GM12875 (cell line): ENCODE data around the gene SCAND1.
"Not testable (repeated sequence)": the region's sequence is repeated elsewhere in the genome, so short reads cannot be mapped to it uniquely, and the experiment has no call there.

Experiments used
- H3K4me3 ChIP-seq: one replicate; pipeline ENCODE4 v1.5.1; 2011; ENCODE audit warnings: low read depth, low read length, control low read depth
- CTCF ChIP-seq: IDR thresholded peaks from 2 replicates; pipeline ENCODE4 v1.5.1; 2011; ENCODE audit warnings: low read depth, mild to moderate bottlenecking, control low read depth, inconsistent platforms, low read length, moderate library complexity, borderline replicate concordance; ENCODE audit not compliant: insufficient read depth

The SCAND1 gene

GRCh38 chr20:35954907-35955251, 577 bp upstream of the SCAND1 start:
- no peak for TF ChIP-seq CTCF
- H3K4me3 ChIP-seq: peak overlapping the region; percentile 57

- peak overlapping the region; percentile 96 for H3K4me3 ChIP-seq
- no peak for TF ChIP-seq CTCF
Observed at GRCh38 chr20:35953387-35954199, 709 bp downstream of the SCAND1 start.

- H3K4me3 ChIP-seq: peak overlapping the region; percentile 96
- no peak for TF ChIP-seq CTCF
Observed at GRCh38 chr20:35952480-35953386, 1.6 kb downstream of the SCAND1 start.

DNA sequence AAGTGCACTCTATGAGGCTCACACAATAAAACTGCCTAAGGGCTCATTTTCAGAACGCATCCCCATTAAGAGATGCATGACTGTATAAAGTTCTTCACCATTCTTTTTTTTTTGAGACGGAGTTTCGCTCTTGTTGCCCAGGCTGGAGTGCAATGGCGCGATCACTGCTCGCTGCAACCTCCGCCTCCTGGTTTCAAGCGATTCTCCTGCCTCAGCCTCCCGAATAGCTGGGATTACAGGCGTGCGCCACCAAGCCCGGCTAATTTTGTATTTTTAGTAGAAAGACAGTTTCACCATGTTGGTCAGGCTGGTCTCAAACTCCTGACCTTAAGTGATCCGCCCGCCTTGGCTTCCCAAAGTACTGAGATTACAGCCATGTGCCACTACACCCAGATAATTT, 2.2 kb downstream of the SCAND1 start:
- not testable (repeated sequence) for H3K4me3 ChIP-seq

DNA sequence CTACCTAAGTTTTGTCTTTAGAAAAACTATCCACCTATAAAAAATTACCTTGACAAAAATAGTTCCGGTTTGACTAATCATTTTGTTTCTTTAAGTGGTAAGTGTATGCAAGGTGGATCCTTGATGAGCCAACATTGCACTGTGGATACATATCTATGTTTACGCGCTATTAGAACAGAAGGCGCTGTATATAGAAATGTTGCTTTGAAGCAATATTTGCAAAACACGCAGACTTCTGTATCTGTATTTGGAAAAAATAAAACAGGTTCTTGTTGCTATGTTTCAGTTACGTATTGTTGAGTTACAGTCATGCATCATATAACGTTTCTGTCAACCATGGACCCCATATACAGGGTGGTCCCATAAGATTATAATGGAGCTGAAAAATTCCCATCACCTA, 4.2 kb downstream of the SCAND1 start:
- TF ChIP-seq CTCF: no peak

GRCh38 chr20:35947907-35948306, 6.4 kb downstream of the SCAND1 start:
- H3K4me3 ChIP-seq: no peak overlapping the region
- TF ChIP-seq CTCF: no peak

More for the DNA sequence above, 4.2 kb downstream of the SCAND1 start:
- H3K4me3 ChIP-seq: no peak overlapping the region

DNA sequence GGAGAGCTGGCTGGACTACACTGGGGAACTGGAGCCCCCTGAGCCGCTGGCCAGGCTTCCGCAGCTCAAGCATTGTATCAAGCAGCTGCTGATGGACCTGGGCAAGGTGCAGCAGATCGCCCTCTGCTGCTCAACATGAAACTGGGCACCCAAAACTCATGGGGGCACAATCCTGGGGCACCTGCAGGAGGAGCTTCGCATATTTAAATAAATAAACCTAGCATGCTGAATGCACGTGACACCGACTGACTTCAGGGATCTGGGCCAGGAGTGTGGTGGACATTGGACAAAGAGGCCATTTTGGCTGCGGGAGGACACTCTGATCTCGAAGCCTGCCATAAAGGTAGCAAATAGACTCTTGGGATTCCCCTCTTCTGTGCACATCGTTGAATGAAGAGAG, 6.8 kb downstream of the SCAND1 start:
- no peak overlapping the region for H3K4me3 ChIP-seq
- peak; percentile 41; the same call in 1 of the 2 replicates for TF ChIP-seq CTCF
